Natural killer cell (primary cell): ENCODE data around the gene SDC3. TPM values are rescaled to one million over a fixed set of nuclear protein-coding genes. Genes with fewer than 3 reads are reported as not detected.
A peak's percentile ranks its signal among the peaks of the same experiment; 100 is the strongest.

Experiments
- ATAC-seq, 3 donors: fragments of 150-1000 bp in 2 of 3; fragments of 200-7000 bp in 1 of 3; cut with Tn5 transposase; 1 replicate in 1 of 3; 2 replicates in 2 of 3; pipeline ENCODE4 v1.10.0; 2021; ENCODE audit warnings: mild to moderate bottlenecking in 2 of 3, moderate library complexity in 2 of 3
- DNase-seq, 2 donors: peaks; one replicate each; pipeline versions ENCODE4 v3.0.0 to v3.0.0-alpha.2; 2013 to 2021; ENCODE audit warnings: mixed read lengths in 1 of 2
- H3K27ac ChIP-seq: one replicate; pipeline ENCODE4 v1.5.1; 2013; ENCODE audit warnings: mild to moderate bottlenecking, low read length
- H3K27me3 ChIP-seq: one replicate; pipeline ENCODE4 v1.6.1; 2013; ENCODE audit warnings: low read length; ENCODE audit not compliant: control insufficient read depth, insufficient read depth
- H3K36me3 ChIP-seq: one replicate; pipeline ENCODE4 v1.6.1; 2013; ENCODE audit warnings: low read length; ENCODE audit not compliant: control insufficient read depth, insufficient read depth
- H3K4me1 ChIP-seq: one replicate; pipeline ENCODE4 v1.6.1; 2013; ENCODE audit warnings: low read length; ENCODE audit not compliant: control insufficient read depth, insufficient read depth
- H3K4me3 ChIP-seq: one replicate; pipeline ENCODE4 v1.5.1; 2013; ENCODE audit warnings: low read length
- H3K9me3 ChIP-seq: one replicate; pipeline ENCODE4 v1.6.1; 2013; ENCODE audit warnings: low read length; ENCODE audit not compliant: control insufficient read depth, insufficient read depth
- H3K27ac Mint-ChIP-seq, 2 donors: one replicate each; pipeline ENCODE4 v1.8.0; 2022; ENCODE audit warnings: mild to moderate bottlenecking in 2 of 2, mixed read lengths in 2 of 2, moderate library complexity in 1 of 2
- H3K27me3 Mint-ChIP-seq, 2 donors: one replicate each; pipeline ENCODE4 v1.8.0; 2022; ENCODE audit warnings: low read depth in 2 of 2, mixed read lengths in 2 of 2
- H3K36me3 Mint-ChIP-seq: one replicate; pipeline ENCODE4 v1.8.0; 2022; ENCODE audit warnings: mixed read lengths
- H3K4me1 Mint-ChIP-seq, 2 donors: one replicate each; pipeline ENCODE4 v1.8.0; 2022; ENCODE audit warnings: mixed read lengths in 2 of 2
- H3K4me3 Mint-ChIP-seq: one replicate; pipeline ENCODE4 v1.8.0; 2022; ENCODE audit warnings: mild to moderate bottlenecking, moderate library complexity, mixed read lengths
- H3K9me3 Mint-ChIP-seq, 2 donors: one replicate each; pipeline ENCODE4 v1.8.0; 2022; ENCODE audit warnings: mixed read lengths in 2 of 2
- WGBS: methylation state at CpG from one replicate; pipeline ENCODE4 v1.1.7; 2013; ENCODE audit warnings: missing lambda C conversion rate; ENCODE audit not compliant: insufficient coverage; 5-methylcytosine and 5-hydroxymethylcytosine counted together
- intact Hi-C: fragments of 100-400 bp; cut with micrococcal nuclease; formaldehyde crosslinking; loops from one replicate; pipeline ENCODE4 v1.14.2; 2022
- total RNA-seq, 4 donors: library from RNA; stranded (reverse); fragments of 120-200 nt in 1 of 4; gene quantifications; one replicate each; pipeline versions ENCODE4 v1.2.3 to v1.2.4, GENCODE V29; 2013 to 2022
- TF ChIP-seq, protein P1 (sequence below): fragments of 200-600 bp; IDR thresholded peaks from one replicate; pipeline ENCODE4 v1.8.0; 2022; ENCODE audit warnings: antibody characterized with exemption

SDC3 gene
- total RNA-seq, 3 donors from 2014 or later (not counting 1 experiment from before 2014, with no cell fraction given) = 0.33 to 0.63 TPM; not detected in 1

DNA sequence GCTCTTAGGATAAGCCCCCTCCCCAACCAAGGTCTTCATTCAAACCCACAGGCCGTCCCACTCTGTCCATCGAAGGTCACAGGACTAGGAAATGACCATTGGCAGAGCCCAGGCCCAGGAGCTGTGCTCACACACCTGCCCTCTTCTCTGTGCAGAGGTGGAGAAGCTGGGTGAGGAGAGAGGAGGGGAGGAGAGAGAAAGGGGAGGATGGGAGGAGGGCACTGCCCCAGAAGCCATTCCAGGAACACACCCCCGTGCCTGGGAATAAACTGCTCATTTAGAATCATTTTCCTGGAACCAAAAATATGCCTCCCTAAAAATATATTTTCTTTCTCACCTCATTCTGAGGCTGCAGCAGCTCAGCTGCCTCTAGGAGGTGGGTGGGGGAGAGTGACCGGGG is 6.4 kb upstream of the SDC3 start:
- H3K36me3 ChIP-seq = no peaks in the 10 kb centered on the region
- DNase-seq = no peak
- peaks cover 23% of the 10 kb centered on the region for H3K4me1 ChIP-seq
- Mint-ChIP-seq H3K4me3 (no peak overlapping the region), H3K27ac (no peak overlapping the region), H3K9me3 (no peaks in the 10 kb centered on the region), H3K36me3 (no peaks in the 10 kb centered on the region), H3K4me1 (peaks cover 0 to under 1% of the 10 kb centered on the region in 2 donors), H3K27me3 (peaks cover 9 to 13% of the 10 kb centered on the region in 2 donors)
- H3K4me3 ChIP-seq = no peak overlapping the region
- no peak for ATAC-seq
- H3K27me3 ChIP-seq = no peaks in the 10 kb centered on the region
- intact Hi-C loops = no loop called here
- no peaks in the 10 kb centered on the region for H3K9me3 ChIP-seq
- 82% methylated on average over 3 of the region's 4 CpGs for WGBS
- TF ChIP-seq, protein P1, sequence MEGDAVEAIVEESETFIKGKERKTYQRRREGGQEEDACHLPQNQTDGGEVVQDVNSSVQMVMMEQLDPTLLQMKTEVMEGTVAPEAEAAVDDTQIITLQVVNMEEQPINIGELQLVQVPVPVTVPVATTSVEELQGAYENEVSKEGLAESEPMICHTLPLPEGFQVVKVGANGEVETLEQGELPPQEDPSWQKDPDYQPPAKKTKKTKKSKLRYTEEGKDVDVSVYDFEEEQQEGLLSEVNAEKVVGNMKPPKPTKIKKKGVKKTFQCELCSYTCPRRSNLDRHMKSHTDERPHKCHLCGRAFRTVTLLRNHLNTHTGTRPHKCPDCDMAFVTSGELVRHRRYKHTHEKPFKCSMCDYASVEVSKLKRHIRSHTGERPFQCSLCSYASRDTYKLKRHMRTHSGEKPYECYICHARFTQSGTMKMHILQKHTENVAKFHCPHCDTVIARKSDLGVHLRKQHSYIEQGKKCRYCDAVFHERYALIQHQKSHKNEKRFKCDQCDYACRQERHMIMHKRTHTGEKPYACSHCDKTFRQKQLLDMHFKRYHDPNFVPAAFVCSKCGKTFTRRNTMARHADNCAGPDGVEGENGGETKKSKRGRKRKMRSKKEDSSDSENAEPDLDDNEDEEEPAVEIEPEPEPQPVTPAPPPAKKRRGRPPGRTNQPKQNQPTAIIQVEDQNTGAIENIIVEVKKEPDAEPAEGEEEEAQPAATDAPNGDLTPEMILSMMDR = no peak
- H3K27ac ChIP-seq = no peak overlapping the region

GRCh38 chr1:30914587-30914922 is 6.0 kb upstream of the SDC3 start:
- H3K4me1 ChIP-seq = peaks cover 23% of the 10 kb centered on the region
- Mint-ChIP-seq H3K4me1 (peaks cover 3 to 4% of the 10 kb centered on the region in 2 donors), H3K9me3 (no peaks in the 10 kb centered on the region), H3K36me3 (no peaks in the 10 kb centered on the region), H3K27ac (no peak overlapping the region), H3K27me3 (peaks cover 12 to 16% of the 10 kb centered on the region in 2 donors), H3K4me3 (no peak overlapping the region)
- no peaks in the 10 kb centered on the region for H3K9me3 ChIP-seq
- WGBS = 90% methylated on average over 3 of the region's 3 CpGs
- H3K4me3 ChIP-seq = no peak overlapping the region
- TF ChIP-seq, protein P1 = no peak
- no peaks in the 10 kb centered on the region for H3K27me3 ChIP-seq
- ATAC-seq = no peak
- intact Hi-C loops = no loop called here
- DNase-seq = no peak
- no peak overlapping the region for H3K27ac ChIP-seq
- no peaks in the 10 kb centered on the region for H3K36me3 ChIP-seq

DNA sequence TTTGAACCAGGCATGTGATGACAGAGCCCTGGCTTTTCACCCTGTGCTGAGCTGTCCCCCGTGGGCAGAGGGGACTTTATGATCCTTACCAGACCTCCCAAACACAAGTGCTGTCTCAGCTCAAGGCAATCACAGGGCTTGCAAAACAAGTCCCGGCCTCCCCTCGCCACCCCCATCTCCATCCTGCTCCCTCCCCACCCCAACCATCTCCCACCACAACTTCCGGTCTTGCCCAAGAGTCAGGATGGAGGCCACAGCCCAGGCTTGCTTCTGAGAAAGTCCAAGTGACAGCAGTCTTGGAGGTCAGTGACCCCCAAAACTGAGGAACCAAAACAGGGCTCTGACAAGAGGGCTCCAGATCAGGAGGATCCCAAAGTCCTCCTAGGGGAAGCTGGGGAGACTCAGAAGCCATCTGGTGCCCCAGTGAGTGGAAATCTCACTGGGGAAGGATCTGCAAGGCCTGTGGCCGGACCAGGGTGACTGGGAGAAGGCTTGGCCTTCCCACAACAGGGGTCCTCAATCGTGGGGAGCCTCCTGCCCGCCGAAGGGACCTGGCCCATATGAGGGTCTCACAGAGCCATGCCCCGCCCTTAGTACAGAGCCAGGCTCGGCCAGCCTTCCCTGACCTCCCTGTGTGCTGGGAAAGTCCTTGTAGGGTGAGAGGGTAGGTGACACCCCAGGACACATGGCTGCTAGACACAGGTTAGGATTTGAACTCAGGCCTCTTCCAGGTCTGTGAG is 4.5 kb upstream of the SDC3 start:
- ATAC-seq (no peak), DNase-seq (no peak)
- Mint-ChIP-seq H3K27me3 (peaks cover 19 to 23% of the 10 kb centered on the region in 2 donors), H3K9me3 (no peaks in the 10 kb centered on the region), H3K27ac (peak overlapping the region in 1 of 2 donors; percentile 8), H3K4me3 (no peak overlapping the region), H3K36me3 (no peaks in the 10 kb centered on the region), H3K4me1 (peaks cover 11 to 12% of the 10 kb centered on the region in 2 donors)
- H3K27me3 ChIP-seq = peaks cover 5% of the 10 kb centered on the region
- H3K4me1 ChIP-seq = peaks cover 29% of the 10 kb centered on the region
- H3K27ac ChIP-seq = no peak overlapping the region
- H3K36me3 ChIP-seq = no peaks in the 10 kb centered on the region
- intact Hi-C loops = no loop called here
- WGBS = 69% methylated on average over 10 of the region's 10 CpGs
- H3K4me3 ChIP-seq = no peak overlapping the region
- H3K9me3 ChIP-seq = no peaks in the 10 kb centered on the region
- TF ChIP-seq, protein P1 = no peak

- intact Hi-C loops = no loop called here
- Mint-ChIP-seq H3K9me3 (no peaks in the 10 kb centered on the region), H3K36me3 (no peaks in the 10 kb centered on the region), H3K4me1 (peaks cover 11 to 17% of the 10 kb centered on the region in 2 donors), H3K27ac (no peak overlapping the region), H3K27me3 (peaks cover 24 to 30% of the 10 kb centered on the region in 2 donors), H3K4me3 (no peak overlapping the region)
- ATAC-seq = no peak
- DNase-seq = no peak
- Histone ChIP-seq H3K27me3 (peaks cover 14% of the 10 kb centered on the region), H3K9me3 (no peaks in the 10 kb centered on the region), H3K27ac (no peak overlapping the region), H3K4me3 (no peak overlapping the region), H3K36me3 (no peaks in the 10 kb centered on the region), H3K4me1 (peaks cover 37% of the 10 kb centered on the region)
- 87% methylated on average over 6 of the region's 6 CpGs for WGBS
- TF ChIP-seq, protein P1 = no peak
Measured at GRCh38 chr1:30912224-30912623, 3.7 kb upstream of the SDC3 start.
